Measurements from ENCODE around the gene MYO9B.

DNA sequence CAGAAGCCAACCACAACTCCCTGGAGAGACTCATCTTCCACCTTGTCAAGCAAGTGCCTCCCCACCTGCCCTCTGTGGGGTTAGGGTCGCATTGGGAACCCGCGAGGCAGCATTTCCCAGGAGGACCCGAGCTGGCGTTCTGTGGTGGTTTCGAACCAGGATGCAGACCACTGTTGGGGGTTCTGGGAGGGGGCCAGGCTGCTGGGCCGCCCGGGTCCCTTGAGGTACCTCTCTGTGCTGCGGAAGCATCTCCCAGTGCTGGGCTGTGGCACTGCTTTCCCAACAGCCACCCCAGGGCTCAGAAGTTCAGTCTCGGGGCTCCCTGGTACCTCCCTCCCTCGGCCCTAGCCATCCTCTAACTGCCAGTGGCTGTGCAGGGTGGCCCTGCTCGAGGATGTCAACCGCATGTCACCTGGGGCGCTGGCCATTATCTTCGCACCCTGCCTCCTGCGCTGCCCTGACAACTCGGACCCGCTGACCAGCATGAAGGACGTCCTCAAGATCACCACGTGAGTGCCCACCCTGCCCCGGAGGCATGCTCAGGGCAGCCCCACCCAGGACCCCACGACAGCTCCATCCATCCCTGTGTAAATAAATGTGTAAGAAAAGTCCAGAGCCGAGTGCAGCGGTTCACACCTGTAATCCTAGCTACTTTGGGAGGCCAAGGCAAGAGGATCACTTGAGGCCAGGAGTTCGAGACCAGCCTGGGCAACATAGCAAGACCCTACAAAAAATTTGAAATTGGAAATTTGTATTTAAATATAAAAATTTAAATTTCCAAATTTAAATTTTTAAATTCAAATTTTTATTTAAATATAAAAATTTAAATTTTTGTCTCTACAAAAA, 131.4 kb downstream of the MYO9B start:
- TF ChIP-seq, protein P1, sequence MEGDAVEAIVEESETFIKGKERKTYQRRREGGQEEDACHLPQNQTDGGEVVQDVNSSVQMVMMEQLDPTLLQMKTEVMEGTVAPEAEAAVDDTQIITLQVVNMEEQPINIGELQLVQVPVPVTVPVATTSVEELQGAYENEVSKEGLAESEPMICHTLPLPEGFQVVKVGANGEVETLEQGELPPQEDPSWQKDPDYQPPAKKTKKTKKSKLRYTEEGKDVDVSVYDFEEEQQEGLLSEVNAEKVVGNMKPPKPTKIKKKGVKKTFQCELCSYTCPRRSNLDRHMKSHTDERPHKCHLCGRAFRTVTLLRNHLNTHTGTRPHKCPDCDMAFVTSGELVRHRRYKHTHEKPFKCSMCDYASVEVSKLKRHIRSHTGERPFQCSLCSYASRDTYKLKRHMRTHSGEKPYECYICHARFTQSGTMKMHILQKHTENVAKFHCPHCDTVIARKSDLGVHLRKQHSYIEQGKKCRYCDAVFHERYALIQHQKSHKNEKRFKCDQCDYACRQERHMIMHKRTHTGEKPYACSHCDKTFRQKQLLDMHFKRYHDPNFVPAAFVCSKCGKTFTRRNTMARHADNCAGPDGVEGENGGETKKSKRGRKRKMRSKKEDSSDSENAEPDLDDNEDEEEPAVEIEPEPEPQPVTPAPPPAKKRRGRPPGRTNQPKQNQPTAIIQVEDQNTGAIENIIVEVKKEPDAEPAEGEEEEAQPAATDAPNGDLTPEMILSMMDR (conservative IDR thresholded peaks at IDR 0.05; ENCODE audit: low read depth, low read length) = no peak
- TF ChIP-seq EZH2 (IDR thresholded peaks at IDR 0.05; ENCODE audit: low read length, unreplicated experiment) = no peak
